Left cardiac atrium (tissue), 4 donors: ENCODE results near the gene SEC24C. TPM values are rescaled to one million over a fixed set of nuclear protein-coding genes. Genes with fewer than 3 reads are reported as not detected.

Source experiments
- ATAC-seq, 2 donors: fragments of 200-7000 bp; cut with Tn5 transposase; one replicate each; pipeline ENCODE4 v1.9.1; 2020; ENCODE audit warnings: mild to moderate bottlenecking in 2 of 2, moderate library complexity in 2 of 2
- DNase-seq: peaks from one replicate; pipeline ENCODE4 v3.0.0-alpha.2; 2020
- intact Hi-C, 2 donors: fragments of 100-400 bp; cut with DNase I; formaldehyde crosslinking; loops; one replicate each; pipeline versions ENCODE4 v1.14.1 to v1.15.1; 2022 to 2023
- total RNA-seq, 2 donors: library from RNA; stranded (reverse); fragmentation: NEBNext Ultra II Directional; extraction: Animal tissue kit (Norgen Biotek cat#: 25700); gene quantifications; one replicate each; pipeline ENCODE4 v1.2.1, GENCODE V29; 2021
- donor health status: DM: no; HTN: yes; CAD: no.
- donor health status: DM: no; HTN: yes; CAD: no; lungs with severe emphysema.
- donor health status: DM: yes; HTN: yes; CAD: no.
- donor health status: Dilated cardiomyopathy.

SEC24C gene
- total RNA-seq, 2 donors from 2014 or later: 42.9 to 52.6 TPM

DNA sequence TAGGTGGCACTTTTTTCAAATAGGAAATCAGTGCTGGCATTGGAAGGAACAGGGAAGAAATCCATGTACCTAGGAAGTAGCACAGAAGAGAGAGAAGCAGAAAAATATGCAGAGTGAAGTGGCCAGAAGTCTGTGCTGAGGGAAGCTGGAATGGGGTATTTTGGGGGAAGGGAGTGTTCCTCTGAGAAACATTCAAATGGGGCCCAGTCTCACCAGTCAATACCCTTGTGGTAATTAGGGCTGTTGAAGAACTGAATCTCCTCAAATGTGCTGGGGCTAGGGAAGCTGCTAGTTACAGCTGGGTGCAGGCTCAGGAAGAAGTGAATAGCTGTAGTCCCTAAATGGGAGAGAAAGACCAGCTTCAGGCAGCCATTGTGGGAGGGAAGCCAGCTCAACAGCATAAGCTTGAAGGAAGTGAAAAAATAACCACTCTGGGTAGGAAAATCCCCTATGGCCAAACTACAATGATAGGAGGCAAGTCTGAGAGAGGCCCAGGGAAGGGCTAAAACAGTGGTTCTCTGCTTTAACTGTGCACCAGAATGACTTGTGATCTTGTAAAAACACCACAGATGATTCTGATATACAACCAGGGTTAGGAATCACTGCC lies 59.6 kb downstream of the SEC24C start:
- intact Hi-C loops: no loop called here
- no peak for ATAC-seq
- DNase-seq: no peak

GRCh38 chr10:73806176-73806950 lies 62.2 kb downstream of the SEC24C start:
- intact Hi-C loops: no loop called here
- DNase-seq (no peak), ATAC-seq (no peak)

DNA sequence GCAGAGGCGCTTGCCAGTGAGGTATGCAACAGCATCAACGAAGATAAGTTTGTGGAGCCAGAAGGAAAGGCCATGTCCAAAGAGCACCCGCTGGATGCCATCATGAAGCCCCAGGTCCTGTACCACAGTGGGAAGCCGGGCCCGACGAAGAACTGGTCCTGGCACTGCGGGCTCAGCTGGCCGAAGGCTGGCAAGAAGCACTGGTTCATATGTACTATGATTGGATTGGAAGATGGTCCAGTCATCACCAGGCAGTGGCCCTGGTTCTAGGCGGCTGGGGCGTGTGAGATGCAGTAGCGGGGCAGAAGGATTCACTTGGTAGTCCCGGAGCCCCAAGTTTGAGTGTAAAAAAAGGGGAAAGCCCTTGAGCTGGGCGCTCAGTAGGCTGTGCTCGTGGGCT lies 63.3 kb downstream of the SEC24C start:
- no peak for DNase-seq
- intact Hi-C loops: no loop called here
- no peak for ATAC-seq

DNA sequence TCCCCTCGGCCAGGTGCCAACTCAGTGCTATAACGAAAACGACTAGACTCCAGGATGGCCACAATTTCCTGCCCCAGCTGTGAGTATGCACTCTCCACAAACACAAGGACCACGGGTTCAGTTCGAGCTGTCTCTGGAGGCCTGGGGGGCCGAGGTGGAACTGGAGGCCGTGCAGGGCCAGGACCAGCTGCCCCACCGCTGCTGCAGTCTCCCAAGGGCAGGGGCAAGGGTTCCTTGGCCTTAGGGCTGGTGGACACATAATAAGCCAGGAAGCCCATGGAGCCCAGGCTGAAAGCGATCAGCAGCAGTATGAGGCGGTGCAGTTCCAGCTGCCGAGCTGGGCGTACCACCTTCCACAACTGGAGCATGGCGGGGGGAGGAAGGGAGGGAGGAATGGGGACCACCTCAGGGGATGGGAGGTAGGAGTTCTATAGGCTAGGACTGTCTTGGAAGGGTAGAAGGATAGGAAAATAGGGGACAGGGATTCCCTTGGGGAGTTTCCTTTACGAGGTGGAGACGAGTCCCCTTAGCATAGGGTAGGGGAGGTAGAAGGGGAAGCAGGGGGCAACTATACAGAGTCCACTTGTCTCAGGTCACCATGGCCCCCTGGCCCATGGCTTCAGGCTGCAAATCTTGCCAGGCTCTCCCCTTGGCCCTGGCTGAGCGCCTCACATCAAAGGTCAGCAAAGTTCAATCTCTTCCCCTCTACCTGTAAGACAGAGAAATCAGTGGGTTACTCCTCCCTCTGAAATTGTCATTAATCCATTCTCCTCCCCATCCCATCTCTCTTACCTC lies 64.0 kb downstream of the SEC24C start:
- DNase-seq (no peak), ATAC-seq (no peak)
- intact Hi-C loops: no loop called here

GRCh38 chr10:73809061-73809818 lies 65.1 kb downstream of the SEC24C start:
- no peak for ATAC-seq
- DNase-seq: no peak
- intact Hi-C loops: no loop called here

GRCh38 chr10:73810358-73810734 lies 66.2 kb downstream of the SEC24C start:
- no peak for DNase-seq
- intact Hi-C loops: no loop called here
- ATAC-seq: no peak

- peak; percentile 59 for DNase-seq
- peak; percentile 31 to 41 for ATAC-seq
- intact Hi-C loops: no loop called here
Observed at GRCh38 chr10:73810735-73811465, 66.7 kb downstream of the SEC24C start.

GRCh38 chr10:73812657-73813056 lies 68.5 kb downstream of the SEC24C start:
- DNase-seq (no peak), ATAC-seq (no peak)
- intact Hi-C loops: no loop called here

- DNase-seq (no peak), ATAC-seq (no peak)
- intact Hi-C loops: no loop called here
Observed at GRCh38 chr10:73813333-73813732, 69.2 kb downstream of the SEC24C start.

DNA sequence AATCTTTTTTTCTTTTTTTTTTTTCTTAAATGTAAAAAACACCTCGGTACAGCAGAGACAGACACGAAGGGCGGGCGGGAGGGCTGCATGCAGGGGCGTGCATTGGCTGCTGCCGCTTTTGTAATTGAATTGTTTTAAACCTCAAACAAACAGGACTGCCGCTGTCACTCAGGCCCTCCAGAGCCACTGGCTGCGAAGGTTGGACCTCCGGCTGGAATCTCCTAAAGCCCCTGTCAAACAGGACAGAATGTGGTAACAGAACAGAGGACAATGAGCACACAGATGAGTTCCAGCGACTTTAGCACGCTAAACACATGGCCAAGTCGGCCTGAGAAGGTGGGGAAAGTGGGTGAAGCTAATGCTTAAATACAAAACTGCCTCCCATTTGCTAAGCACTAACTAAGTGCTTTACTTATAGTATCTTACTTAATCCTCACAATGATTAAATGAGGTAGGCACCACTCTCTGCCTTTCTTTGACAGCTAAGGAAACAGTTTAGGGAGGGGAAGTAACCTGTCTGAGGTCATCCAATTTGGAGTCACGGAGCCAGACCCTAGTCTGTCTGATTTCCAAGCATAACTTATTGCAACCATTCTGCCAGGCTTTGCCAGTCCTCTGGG lies 70.2 kb downstream of the SEC24C start:
- intact Hi-C loops: no loop called here

GRCh38 chr10:73814896-73815718 lies 70.9 kb downstream of the SEC24C start:
- ATAC-seq: no peak
- intact Hi-C loops: no loop called here
- DNase-seq: no peak

More for the DNA sequence above, 70.2 kb downstream of the SEC24C start:
- DNase-seq (no peak), ATAC-seq (no peak)

DNA sequence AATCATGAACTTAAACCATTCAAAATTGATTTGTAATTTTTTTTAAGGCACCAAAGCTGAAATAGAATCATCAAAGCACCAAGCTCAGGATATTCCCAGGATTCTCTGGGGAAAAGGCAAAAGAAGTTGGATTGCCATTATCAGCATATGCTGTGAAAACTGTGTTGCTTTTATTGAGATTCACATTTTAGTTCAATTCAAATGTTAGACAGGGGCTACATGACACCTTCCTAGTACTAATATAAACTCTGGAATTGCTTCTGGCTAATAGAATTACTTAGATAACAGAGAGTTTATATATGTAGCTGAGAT lies 71.5 kb downstream of the SEC24C start:
- intact Hi-C loops: no loop called here
- ATAC-seq (no peak), DNase-seq (no peak)

DNA sequence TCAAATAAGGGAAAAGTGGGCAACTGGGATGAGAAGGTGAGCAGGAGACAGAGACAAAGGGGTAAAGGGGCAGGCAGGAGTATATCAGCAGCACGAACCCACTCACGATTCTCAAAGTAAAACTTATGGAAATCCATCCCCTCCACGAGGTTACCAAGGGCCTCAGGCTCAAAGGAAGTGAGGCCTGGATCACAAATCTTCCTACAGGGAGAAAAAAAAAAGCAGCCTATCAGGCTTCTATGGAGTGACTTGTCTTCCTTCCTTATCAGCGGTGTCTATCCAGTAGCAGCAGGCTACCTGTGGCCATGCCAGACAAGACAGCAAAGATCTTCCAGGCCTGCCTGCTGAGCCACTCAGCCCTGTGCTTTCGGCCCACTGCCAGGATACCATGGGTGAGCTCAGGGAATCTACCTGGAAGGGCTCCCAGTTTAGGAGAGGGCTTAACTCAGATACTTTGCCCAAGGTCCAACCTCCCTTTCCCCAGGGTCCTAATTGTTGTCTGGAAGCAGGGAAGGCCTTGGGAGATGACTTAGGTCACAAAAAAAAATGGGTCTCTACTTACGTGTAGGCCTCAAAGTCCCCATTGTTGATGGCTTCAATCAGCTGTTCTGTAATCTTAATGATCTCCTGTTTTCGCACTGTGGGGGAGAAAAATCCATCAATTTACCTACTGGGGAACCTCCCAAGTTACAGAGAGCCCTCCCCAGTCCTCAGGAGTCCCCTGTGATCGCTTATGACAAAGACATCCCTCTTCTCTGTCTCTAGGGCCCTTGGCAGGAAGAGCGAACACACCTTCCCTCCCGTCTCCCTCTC lies 73.0 kb downstream of the SEC24C start:
- intact Hi-C loops: no loop called here
- ATAC-seq (peak in 1 of 2 donors; percentile 18), DNase-seq (no peak)

- intact Hi-C loops: no loop called here
- no peak for ATAC-seq
- DNase-seq: no peak
Observed at GRCh38 chr10:73817826-73818225, 73.7 kb downstream of the SEC24C start.

- ATAC-seq (no peak), DNase-seq (no peak)
- intact Hi-C loops: no loop called here
Observed at GRCh38 chr10:73818402-73818801, 74.2 kb downstream of the SEC24C start.

- no peak for DNase-seq
- intact Hi-C loops: no loop called here
- ATAC-seq: no peak
Observed at GRCh38 chr10:73819081-73819480, 74.9 kb downstream of the SEC24C start.

- no peak for DNase-seq
- intact Hi-C loops: no loop called here
- peak; percentile 42 to 50 for ATAC-seq
Observed at GRCh38 chr10:73819513-73820093, 75.4 kb downstream of the SEC24C start.
